HG02798 (cell line): ENCODE data around the gene C22orf31.

Source experiments
- ATAC-seq: cut with Tn5 transposase; IDR thresholded peaks from one replicate; pipeline ENCODE4 v1.9.1; 2021; ENCODE audit warnings: mild to moderate bottlenecking; ENCODE audit not compliant: unreplicated experiment, poor library complexity

C22orf31 gene

GRCh38 chr22:29031227-29032011 lies 30.2 kb downstream of the C22orf31 start:
- no peak for ATAC-seq

GRCh38 chr22:29030618-29031226 lies 30.9 kb downstream of the C22orf31 start:
- ATAC-seq, result no peak

- ATAC-seq, result no peak
Measured at GRCh38 chr22:29030016-29030617, 31.5 kb downstream of the C22orf31 start.

- no peak for ATAC-seq
Measured at GRCh38 chr22:29029202-29030000, 32.2 kb downstream of the C22orf31 start.

- ATAC-seq, result no peak
Measured at GRCh38 chr22:29028468-29028867, 33.2 kb downstream of the C22orf31 start.

- no peak for ATAC-seq
Measured at GRCh38 chr22:29026579-29026978, 35.1 kb downstream of the C22orf31 start.

GRCh38 chr22:29023172-29023796 lies 38.3 kb downstream of the C22orf31 start:
- ATAC-seq, result no peak

- no peak for ATAC-seq
Measured at GRCh38 chr22:29022101-29022817, 39.4 kb downstream of the C22orf31 start.

GRCh38 chr22:29018293-29019189 lies 43.1 kb downstream of the C22orf31 start:
- ATAC-seq, result no peak

GRCh38 chr22:29016067-29016938 lies 45.3 kb downstream of the C22orf31 start:
- ATAC-seq, result no peak

GRCh38 chr22:29014773-29015172 lies 46.9 kb downstream of the C22orf31 start:
- no peak for ATAC-seq

GRCh38 chr22:29014293-29014692 lies 47.3 kb downstream of the C22orf31 start:
- ATAC-seq, result no peak

GRCh38 chr22:29012952-29013351 lies 48.7 kb downstream of the C22orf31 start:
- ATAC-seq, result no peak

- no peak for ATAC-seq
Measured at GRCh38 chr22:29012101-29012433, 49.6 kb downstream of the C22orf31 start.

- ATAC-seq, result no peak
Measured at GRCh38 chr22:29011240-29012100, 50.2 kb downstream of the C22orf31 start.

- no peak for ATAC-seq
Measured at GRCh38 chr22:29009148-29009547, 52.5 kb downstream of the C22orf31 start.
